ENCODE data around the gene BMI1.

The BMI1 gene

GRCh38 chr10:22315455-22316285 is 5.2 kb upstream of the BMI1 start (continued):
- no peak for TF ChIP-seq ZNF174 (tag by site-specific recombination; IDR thresholded peaks at IDR 0.05)
- TF ChIP-seq ZBTB6 (tag by site-specific recombination; IDR thresholded peaks at IDR 0.05): no peak
- no peak for TF ChIP-seq ZNF169 (tag by site-specific recombination; IDR thresholded peaks at IDR 0.05)
- no peak for TF ChIP-seq ZNF366 (tag by site-specific recombination; conservative IDR thresholded peaks at IDR 0.05)
- TF ChIP-seq ZNF837 (tag by site-specific recombination; IDR thresholded peaks at IDR 0.05): no peak
- TF ChIP-seq ZNF501 (tag by site-specific recombination; IDR thresholded peaks at IDR 0.05): no peak
- TF ChIP-seq ZBTB20 (tag by site-specific recombination; IDR thresholded peaks at IDR 0.05): no peak; the same call in 1 of the 2 replicates
- no peak for TF ChIP-seq ZFP3 (tag by site-specific recombination; IDR thresholded peaks at IDR 0.05; ENCODE audit: low read depth)
- TF ChIP-seq ZNF426 (tag by site-specific recombination; IDR thresholded peaks at IDR 0.05): no peak
- TF ChIP-seq ZNF175 (tag by site-specific recombination; IDR thresholded peaks at IDR 0.05): no peak
- TF ChIP-seq ZNF791 (tag by site-specific recombination; IDR thresholded peaks at IDR 0.05): no peak
- TF ChIP-seq GLIS1 (tag by site-specific recombination; IDR thresholded peaks at IDR 0.05): peak; percentile 44
- no peak for TF ChIP-seq ZNF23 (tag by site-specific recombination; IDR thresholded peaks at IDR 0.05; ENCODE audit: borderline replicate concordance)
- peak; percentile 43; the same call in 1 of the 2 replicates for TF ChIP-seq KLF8 (tag by site-specific recombination; IDR thresholded peaks at IDR 0.05)
- TF ChIP-seq ZNF223 (tag by site-specific recombination; IDR thresholded peaks at IDR 0.05): no peak
- no peak for TF ChIP-seq ZNF311 (tag by site-specific recombination; IDR thresholded peaks at IDR 0.05; ENCODE audit: borderline replicate concordance)
- no peak for TF ChIP-seq ZNF114 (tag by site-specific recombination; IDR thresholded peaks at IDR 0.05)
- no peak for TF ChIP-seq ZNF704 (tag by site-specific recombination; IDR thresholded peaks at IDR 0.05)
- no peak for TF ChIP-seq PRDM1 (tag by site-specific recombination; IDR thresholded peaks at IDR 0.05)
- no peak for TF ChIP-seq ZNF785 (tag by site-specific recombination; IDR thresholded peaks at IDR 0.05)
- no peak for TF ChIP-seq ZNF549 (tag by site-specific recombination; IDR thresholded peaks at IDR 0.05)
- TF ChIP-seq ZNF76 (tag by site-specific recombination; IDR thresholded peaks at IDR 0.05; ENCODE audit: borderline replicate concordance, low read depth): no peak
- no peak for TF ChIP-seq PRDM6 (tag by site-specific recombination; IDR thresholded peaks at IDR 0.05)
- peak; percentile 62; the same call in 1 of the 2 replicates for TF ChIP-seq ZNF24 (tag by site-specific recombination; IDR thresholded peaks at IDR 0.05)
- no peak; the same call in 1 of the 2 replicates for TF ChIP-seq YY2 (tag by site-specific recombination; IDR thresholded peaks at IDR 0.05)
- TF ChIP-seq ZNF280C (tag by site-specific recombination; IDR thresholded peaks at IDR 0.05): no peak
- TF ChIP-seq ZNF354C (tag by site-specific recombination; IDR thresholded peaks at IDR 0.05; ENCODE audit: borderline replicate concordance, low read depth): no peak
- TF ChIP-seq BCL6B (tag by site-specific recombination; IDR thresholded peaks at IDR 0.05): peak; percentile 81
- TF ChIP-seq ZNF335 (tag by site-specific recombination; conservative IDR thresholded peaks at IDR 0.05): peak; percentile 96
- no peak for TF ChIP-seq ZBTB10 (tag by site-specific recombination; IDR thresholded peaks at IDR 0.05)
- peak; percentile 62 for TF ChIP-seq ZEB2 (tag by site-specific recombination; IDR thresholded peaks at IDR 0.05)
